Ecto neural progenitor cell (in vitro differentiated cells): ENCODE results near the gene POR.
"Not testable (repeated sequence)": the region's sequence is repeated elsewhere in the genome, so short reads cannot be mapped to it uniquely, and the experiment has no call there.

ENCODE experiments used
- DNase-seq: peaks from one replicate; pipeline ENCODE4 v3.0.0-alpha.2; 2018; ENCODE audit warnings: low spot score

Gene POR

DNA sequence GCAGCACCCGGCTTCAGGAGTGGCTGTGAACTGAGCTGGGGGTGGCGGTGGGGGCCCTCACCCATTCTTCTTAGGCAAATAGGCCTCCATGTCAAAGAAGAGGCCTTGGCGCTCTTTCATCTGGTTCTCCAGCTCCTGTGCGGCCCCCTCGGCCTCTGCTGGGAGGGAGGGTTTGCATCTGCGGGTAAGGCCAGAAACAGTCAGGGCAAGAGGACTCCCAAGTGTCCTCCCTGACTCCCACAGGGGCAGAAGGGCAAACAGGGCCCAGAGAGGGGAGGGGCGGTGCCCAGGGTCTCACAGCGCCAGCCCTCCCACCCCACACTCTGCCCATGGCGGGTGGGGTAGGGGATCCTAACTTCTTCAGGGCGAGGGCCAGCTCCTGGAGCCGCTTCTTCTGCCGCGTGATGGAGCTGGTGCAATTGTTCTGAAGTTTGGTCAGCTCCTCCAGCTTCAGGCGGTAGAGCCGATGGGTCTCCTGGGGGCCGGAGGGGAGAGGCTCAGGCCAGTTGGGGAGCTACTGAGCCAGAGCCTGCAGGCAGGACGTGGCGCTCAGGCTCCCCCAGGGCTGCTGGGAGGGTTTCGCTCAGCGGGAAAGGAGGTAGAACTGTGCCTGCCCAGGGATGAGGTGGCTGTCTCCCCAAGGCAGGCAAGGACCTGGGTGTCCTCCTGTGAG lies 77.3 kb downstream of the POR start:
- DNase-seq, result no peak

DNA sequence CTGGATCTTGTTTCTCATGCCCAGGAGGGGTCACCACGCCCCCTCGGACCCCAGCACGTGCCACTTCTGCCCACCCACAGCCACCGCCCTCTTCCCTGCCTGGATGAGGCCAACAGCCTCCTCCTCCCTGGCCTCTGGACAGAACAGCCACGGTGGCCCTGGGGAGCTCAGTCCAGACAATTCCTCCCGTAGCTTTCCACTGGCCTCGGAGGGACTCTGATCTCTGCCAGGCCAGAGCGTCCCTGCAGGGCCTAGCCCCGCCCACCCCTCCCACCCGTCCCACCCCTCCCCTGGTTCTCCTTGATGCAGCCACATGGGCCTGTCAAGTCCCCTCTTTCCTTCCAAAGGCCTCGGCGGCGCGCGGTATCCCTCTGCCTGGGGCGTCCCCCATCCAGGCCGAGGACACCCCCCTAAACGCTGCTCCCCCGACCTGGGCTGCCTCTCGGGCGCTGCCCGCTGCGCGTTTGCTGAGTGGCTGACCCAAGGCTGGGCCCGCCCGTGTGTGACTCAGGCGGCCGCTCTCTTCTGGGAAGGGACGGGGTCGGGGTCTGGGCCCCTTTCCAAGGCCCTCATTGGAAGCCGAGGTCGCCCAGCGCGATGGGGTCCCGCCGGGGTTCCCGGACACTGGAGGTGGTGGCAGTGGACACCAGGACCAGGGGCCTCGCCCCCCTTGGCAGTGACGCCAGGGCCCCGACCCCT lies 78.9 kb downstream of the POR start:
- peak; percentile 85 for DNase-seq

DNA sequence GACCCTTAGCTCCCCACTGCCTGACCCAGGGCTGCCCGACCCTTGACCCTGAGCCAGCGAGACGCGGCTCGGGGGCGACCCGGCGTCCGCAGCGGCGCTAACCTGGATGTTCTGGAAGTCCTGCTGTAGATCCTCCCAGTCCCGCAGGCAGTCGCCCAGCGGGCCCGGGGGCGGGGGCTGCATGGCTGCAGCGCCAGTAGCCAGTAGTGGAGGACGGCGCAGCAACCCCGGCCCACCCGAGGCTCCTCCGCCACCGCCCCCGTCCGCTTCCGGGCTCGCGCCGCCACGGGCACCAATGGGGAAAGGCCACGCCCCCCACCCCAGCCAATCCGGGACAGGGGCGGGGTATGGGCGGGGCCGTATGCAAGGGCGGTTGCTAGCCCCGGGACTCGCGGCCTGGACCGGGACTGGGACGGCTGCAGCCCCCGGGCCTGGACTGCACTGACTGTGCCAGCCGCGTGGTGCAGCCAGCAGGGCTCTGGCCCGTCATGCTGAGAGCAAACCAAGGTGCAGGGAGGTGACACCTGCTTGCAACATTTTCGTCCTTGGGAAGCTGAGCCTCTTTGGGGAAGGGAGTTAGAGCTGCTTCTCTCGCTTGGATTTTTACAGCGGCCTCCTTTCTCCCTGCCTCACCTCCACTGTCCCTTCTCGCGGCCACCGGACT lies 79.6 kb downstream of the POR start, which contains the start of gene TMEM120A:
Gene TMEM120A, minus strand, starts transcription at position 208 of the 664 bp plus-strand sequence. Its CDS starts 25 bp downstream, at position 183.
- peak; percentile 98 for DNase-seq

DNA sequence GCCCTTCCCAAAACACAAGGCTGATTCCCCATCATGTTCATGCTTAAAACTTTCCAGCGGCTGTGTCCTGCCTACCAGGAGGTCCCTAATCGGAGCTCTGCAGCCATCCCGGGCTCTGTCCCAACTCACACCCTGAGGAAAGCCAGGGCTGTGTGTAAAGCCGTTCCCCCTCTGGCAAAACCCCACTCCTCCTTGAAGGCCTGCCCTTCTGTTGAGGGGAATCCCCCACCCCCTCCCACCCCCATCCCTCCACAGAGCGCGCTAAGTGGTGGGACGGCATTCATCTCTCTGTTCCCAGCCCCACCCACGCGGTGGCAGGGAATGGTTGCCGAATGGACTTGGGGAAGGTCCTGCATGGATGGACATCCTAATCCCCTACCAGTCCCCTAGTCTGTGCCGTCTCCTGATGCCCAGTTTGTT lies 80.1 kb downstream of the POR start:
- DNase-seq, result no peak

DNA sequence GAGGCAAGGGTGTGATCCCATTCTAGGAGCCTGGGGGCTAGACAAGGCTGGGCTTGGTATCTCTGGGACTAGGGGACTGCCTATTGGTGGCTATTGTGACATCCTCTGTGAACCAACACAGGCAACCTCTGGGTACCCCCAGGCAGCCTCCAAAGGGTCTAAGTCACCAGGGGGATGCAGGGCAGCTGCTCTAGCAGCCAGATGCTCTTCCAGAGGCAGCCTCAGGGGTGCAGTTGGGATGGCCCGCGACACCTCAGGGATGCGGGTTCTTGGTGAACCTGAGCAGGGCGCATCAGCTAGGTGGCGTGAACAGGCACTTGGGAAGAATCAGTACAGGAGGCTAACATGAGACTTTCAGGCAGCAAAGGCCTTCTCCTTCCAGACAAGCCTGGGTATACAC lies 81.0 kb downstream of the POR start:
- no peak for DNase-seq

DNA sequence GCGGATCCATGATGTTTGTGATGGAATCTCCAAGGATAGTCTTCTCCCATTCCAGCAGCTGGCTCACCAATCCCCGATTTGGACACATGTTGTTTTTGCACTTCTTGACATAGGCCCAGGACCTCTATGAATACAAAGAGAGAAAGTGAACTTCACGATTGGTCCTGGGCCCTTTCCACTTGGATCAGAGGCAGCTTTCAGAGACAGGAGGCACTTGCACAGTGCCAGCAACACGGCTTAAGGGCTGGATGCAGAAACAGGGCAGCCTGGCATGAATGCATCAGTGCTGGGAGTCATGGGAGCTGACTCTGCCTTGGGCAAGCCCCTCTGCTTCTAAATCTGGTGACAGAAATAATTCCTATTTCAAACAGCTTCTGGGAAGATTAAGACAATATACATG lies 81.5 kb downstream of the POR start:
- DNase-seq, result no peak

- DNase-seq, result no peak
Observed at GRCh38 chr7:75998038-75998437, 83.1 kb downstream of the POR start.

DNA sequence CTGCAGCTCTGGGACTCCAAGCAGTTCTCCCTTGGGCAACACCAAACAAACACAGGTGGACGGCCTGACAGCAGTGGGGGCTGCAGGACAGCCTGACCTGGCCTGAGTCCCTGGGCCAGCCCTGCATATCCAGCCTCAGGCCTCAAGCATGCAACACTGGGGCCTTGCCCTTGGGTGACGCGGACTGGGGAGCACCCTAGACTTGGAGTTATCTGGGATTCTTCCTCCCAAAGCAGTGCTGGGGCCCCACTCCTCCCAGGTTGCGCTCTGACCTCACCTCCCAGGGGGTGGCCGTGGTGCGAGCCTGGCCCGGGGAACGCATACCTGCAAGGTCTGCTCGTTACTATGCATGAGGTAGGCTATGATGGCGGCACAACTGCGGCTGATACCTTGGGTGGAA lies 85.6 kb downstream of the POR start:
- no peak for DNase-seq

GRCh38 chr7:76002139-76002538 lies 87.2 kb downstream of the POR start:
- no peak for DNase-seq

GRCh38 chr7:76002822-76003221 lies 87.9 kb downstream of the POR start:
- no peak for DNase-seq

- no peak for DNase-seq
Observed at GRCh38 chr7:76003351-76003750, 88.4 kb downstream of the POR start.

- DNase-seq, result not testable (repeated sequence)
Observed at GRCh38 chr7:76005004-76005403, 90.0 kb downstream of the POR start.

DNA sequence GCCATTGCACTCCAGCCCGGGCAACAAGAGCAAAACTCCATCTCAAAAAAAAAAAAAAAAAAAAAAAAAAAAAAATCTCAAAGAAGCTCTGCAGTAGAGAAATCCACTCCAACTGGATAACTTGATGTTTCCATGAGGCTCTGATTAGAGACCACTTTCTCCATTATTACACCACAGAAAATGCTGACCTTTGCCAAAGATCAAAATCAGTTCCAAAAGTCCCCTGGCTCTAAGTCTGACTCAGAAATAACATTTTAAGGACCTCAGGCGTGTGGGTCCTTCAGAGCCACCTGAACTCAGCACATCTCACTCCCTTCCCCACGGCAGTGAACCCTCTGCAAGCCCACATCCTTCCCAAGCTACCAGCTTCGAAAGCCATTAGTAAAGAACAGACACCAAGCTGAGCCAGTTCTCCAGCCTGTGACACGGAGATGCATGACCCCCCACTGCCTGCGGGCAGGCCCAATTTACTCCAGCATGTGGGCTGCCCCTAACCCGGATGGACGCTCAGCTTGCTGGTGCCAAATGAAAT lies 93.3 kb downstream of the POR start:
- no peak for DNase-seq

GRCh38 chr7:76009672-76010600 lies 95.0 kb downstream of the POR start:
- no peak for DNase-seq

GRCh38 chr7:76011442-76011861 lies 96.5 kb downstream of the POR start:
- no peak for DNase-seq

- no peak for DNase-seq
Observed at GRCh38 chr7:76016191-76016947, 101.4 kb downstream of the POR start.

DNA sequence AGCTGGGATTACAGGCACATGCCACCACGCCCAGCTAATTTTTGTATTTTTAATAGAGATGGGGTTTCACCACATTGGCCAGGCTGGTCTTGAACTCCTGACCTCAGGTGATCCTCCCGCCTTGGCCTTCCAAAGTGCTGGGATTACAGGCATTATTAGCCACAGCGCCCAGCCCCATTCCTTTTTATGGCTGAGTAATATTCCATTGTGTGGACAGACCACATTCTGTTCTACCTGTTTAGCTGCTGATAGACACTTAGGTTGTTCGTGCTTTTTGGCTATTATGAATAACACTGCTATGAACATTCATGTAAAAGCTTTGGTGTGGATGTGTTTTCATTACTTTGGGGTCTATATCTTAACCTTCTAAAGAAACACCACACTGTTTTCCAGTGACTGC lies 103.6 kb downstream of the POR start:
- DNase-seq, result not testable (repeated sequence)

GRCh38 chr7:76020031-76020714 lies 105.2 kb downstream of the POR start:
- DNase-seq, result peak; percentile 78

DNA sequence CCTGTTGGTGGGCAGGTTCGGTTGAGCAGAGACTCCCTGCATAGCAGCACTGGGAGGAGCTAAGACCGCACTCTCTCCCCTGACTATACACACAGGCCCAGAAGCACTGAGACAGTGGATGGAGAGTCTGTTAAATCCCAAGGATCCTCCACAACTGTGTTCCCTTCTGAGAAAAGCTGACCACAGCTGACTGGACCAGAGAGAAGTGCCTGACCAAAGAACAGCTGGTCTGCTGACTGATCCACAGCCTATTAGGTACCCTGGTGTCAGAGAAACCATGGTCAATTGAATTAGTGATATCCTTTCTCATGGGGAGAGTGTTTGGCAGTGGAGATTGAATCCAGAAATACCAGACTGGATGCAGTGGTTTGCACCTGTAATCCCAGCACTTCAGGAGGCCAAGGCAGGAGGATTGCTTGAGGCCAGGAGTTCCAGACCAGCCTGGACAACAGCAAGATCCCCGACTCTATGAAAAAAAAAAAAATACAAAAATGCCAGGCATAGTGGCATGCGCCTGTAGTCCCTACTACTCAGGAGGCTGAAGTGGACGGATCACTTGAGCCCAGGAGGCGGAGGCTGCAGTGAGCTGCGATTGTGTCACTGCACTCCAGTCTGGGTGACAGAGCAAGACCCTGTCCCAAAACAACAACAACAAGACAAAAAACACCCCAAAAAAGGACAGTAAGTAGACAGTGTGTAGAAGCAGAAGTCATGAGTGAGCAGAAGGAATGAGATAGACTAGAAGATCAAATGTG lies 107.2 kb downstream of the POR start:
- DNase-seq, result no peak

DNA sequence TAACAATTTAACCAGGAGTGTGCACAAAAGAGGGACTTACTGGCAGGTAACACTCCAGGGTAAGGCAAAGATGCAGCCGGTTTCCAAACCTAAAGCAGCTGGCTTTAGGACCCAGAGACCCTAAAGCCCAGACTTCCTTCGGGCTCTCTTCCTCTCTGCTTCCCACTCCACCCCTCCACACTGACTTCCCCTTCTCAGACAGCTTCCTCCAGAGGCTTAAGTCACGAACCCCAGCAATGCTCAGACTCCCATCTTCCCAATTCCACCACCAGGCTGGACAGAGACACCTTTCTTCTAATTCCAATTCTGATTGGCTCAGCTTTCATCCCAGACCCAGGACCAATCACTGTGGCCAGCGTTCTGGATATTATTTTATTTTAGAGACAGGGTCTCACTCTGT lies 108.0 kb downstream of the POR start:
- no peak for DNase-seq
